NB4 (cell line): Measurements from ENCODE around the gene SYNCRIP.

ENCODE experiments used
- DNase-seq: peaks from one replicate; pipeline ENCODE4 v3.0.0; 2010; ENCODE audit warnings: low read depth
- H3K4me3 ChIP-seq: one replicate; pipeline ENCODE4 v1.5.1; 2011; ENCODE audit warnings: mild to moderate bottlenecking, low read depth, low read length, moderate library complexity
- CTCF ChIP-seq: IDR thresholded peaks from one replicate; pipeline ENCODE4 v1.5.1; 2012; ENCODE audit warnings: low read depth, low read length
- MAX ChIP-seq: IDR thresholded peaks from 2 replicates; pipeline ENCODE4 v1.6.1; 2011; ENCODE audit warnings: low read depth, low read length
- MYC ChIP-seq: IDR thresholded peaks from 2 replicates; pipeline ENCODE4 v1.6.1; 2011; ENCODE audit warnings: low read depth, low read length
- POLR2A ChIP-seq: IDR thresholded peaks from 2 replicates; pipeline ENCODE4 v1.6.1; 2011; ENCODE audit warnings: mild to moderate bottlenecking; ENCODE audit not compliant: insufficient read length; ENCODE audit errors: extremely low read depth

The SYNCRIP gene

GRCh38 chr6:85677234-85677956 is 34.7 kb upstream of the SYNCRIP start:
- TF ChIP-seq MYC (no peak), POLR2A (no peak), CTCF (no peak), MAX (no peak)
- H3K4me3 ChIP-seq = peak overlapping the region; percentile 97
- peak; percentile 24 for DNase-seq

- peak; percentile 39 for DNase-seq
- TF ChIP-seq POLR2A (peak; percentile 11), MAX (no peak)
- peak overlapping the region; percentile 97 for H3K4me3 ChIP-seq
These were observed 33.5 kb upstream of the SYNCRIP start for GRCh38 chr6:85676086-85676729.

GRCh38 chr6:85675030-85675819 is 32.5 kb upstream of the SYNCRIP start:
- TF ChIP-seq MAX (no peak), POLR2A (no peak)
- peak overlapping the region; percentile 97 for H3K4me3 ChIP-seq
- DNase-seq = peak; percentile 60

GRCh38 chr6:85674604-85675003 is 31.9 kb upstream of the SYNCRIP start:
- TF ChIP-seq CTCF = no peak
- no peak for TF ChIP-seq POLR2A
- no peak for TF ChIP-seq MAX
- no peak for TF ChIP-seq MYC
- peak; percentile 36 for DNase-seq
- peak overlapping the region; percentile 97 for H3K4me3 ChIP-seq

GRCh38 chr6:85673198-85674139 is 30.8 kb upstream of the SYNCRIP start:
- DNase-seq = peak; percentile 45
- no peak overlapping the region for H3K4me3 ChIP-seq
- TF ChIP-seq MAX (no peak), MYC (no peak), CTCF (no peak), POLR2A (no peak)

GRCh38 chr6:85672623-85673022 is 29.9 kb upstream of the SYNCRIP start:
- H3K4me3 ChIP-seq = no peak overlapping the region
- no peak for TF ChIP-seq CTCF
- TF ChIP-seq MYC = no peak
- TF ChIP-seq MAX = no peak
- TF ChIP-seq POLR2A = no peak
- peak; percentile 37 for DNase-seq
